Stomach smooth muscle (tissue), 2 donors: ENCODE data around the gene PCDH19.

Experiments used
- H3K27ac ChIP-seq: one replicate; pipeline ENCODE4 v1.7.0; 2013; ENCODE audit warnings: mild to moderate bottlenecking, low read length, inconsistent platforms
- H3K27me3 ChIP-seq, 2 donors: one replicate each; pipeline ENCODE4 v1.7.0; 2013; ENCODE audit warnings: low read length in 2 of 2; ENCODE audit not compliant: insufficient read depth in 2 of 2, control insufficient read depth in 1 of 2
- H3K36me3 ChIP-seq, 2 donors: one replicate each; pipeline ENCODE4 v1.7.0; 2013; ENCODE audit warnings: low read length in 2 of 2; ENCODE audit not compliant: control insufficient read depth in 2 of 2, insufficient read depth in 2 of 2
- H3K4me1 ChIP-seq: one replicate; pipeline ENCODE4 v1.7.0; 2013; ENCODE audit warnings: low read length; ENCODE audit not compliant: control insufficient read depth, insufficient read depth
- H3K4me3 ChIP-seq, 2 donors: one replicate each; pipeline ENCODE4 v1.7.0; 2013; ENCODE audit warnings: low read length in 2 of 2
- H3K9ac ChIP-seq, 2 donors: one replicate each; pipeline ENCODE4 v1.7.0; 2013; ENCODE audit warnings: low read length in 2 of 2, mild to moderate bottlenecking in 1 of 2
- H3K9me3 ChIP-seq, 2 donors: one replicate each; pipeline ENCODE4 v1.7.0; 2013; ENCODE audit warnings: low read length in 2 of 2; ENCODE audit not compliant: control insufficient read depth in 2 of 2
- donor health status: healthy.
- donor health status: Pancreatic carcinoma.

The PCDH19 gene

GRCh38 chrX:100395781-100396180, 14.3 kb downstream of the PCDH19 start:
- no peaks in the 10 kb centered on the region for H3K4me1 ChIP-seq
- no peak overlapping the region for H3K4me3 ChIP-seq
- H3K27ac ChIP-seq, result no peak overlapping the region
- no peaks in the 10 kb centered on the region for H3K9me3 ChIP-seq
- peaks cover 0 to 13% of the 10 kb centered on the region in 2 donors for H3K27me3 ChIP-seq
- no peaks in the 10 kb centered on the region for H3K36me3 ChIP-seq
- no peak overlapping the region for H3K9ac ChIP-seq

- Histone ChIP-seq H3K9ac (no peak overlapping the region), H3K4me3 (no peak overlapping the region), H3K27ac (no peak overlapping the region), H3K27me3 (peaks cover 0 to 10% of the 10 kb centered on the region in 2 donors), H3K36me3 (no peaks in the 10 kb centered on the region), H3K9me3 (no peaks in the 10 kb centered on the region), H3K4me1 (no peaks in the 10 kb centered on the region)
Observed at GRCh38 chrX:100381619-100382018, 28.5 kb downstream of the PCDH19 start.

GRCh38 chrX:100379388-100379986, 30.6 kb downstream of the PCDH19 start:
- Histone ChIP-seq H3K4me1 (no peaks in the 10 kb centered on the region), H3K36me3 (no peaks in the 10 kb centered on the region)

GRCh38 chrX:100377826-100378225, 32.2 kb downstream of the PCDH19 start:
- Histone ChIP-seq H3K4me3 (no peak overlapping the region), H3K27me3 (peaks cover 0 to 10% of the 10 kb centered on the region in 2 donors), H3K9ac (no peak overlapping the region), H3K4me1 (no peaks in the 10 kb centered on the region), H3K27ac (no peak overlapping the region), H3K36me3 (no peaks in the 10 kb centered on the region), H3K9me3 (no peaks in the 10 kb centered on the region)

More at GRCh38 chrX:100379388-100379986, 30.6 kb downstream of the PCDH19 start:
- peaks cover 0 to 10% of the 10 kb centered on the region in 2 donors for H3K27me3 ChIP-seq
- peak overlapping the region in 1 of 2 donors; percentile 9 for H3K4me3 ChIP-seq
- no peak overlapping the region for H3K27ac ChIP-seq
- H3K9me3 ChIP-seq, result no peaks in the 10 kb centered on the region
- no peak overlapping the region for H3K9ac ChIP-seq

- no peak overlapping the region for H3K4me3 ChIP-seq
- H3K9ac ChIP-seq, result no peak overlapping the region
- no peak overlapping the region for H3K27ac ChIP-seq
- H3K9me3 ChIP-seq, result no peaks in the 10 kb centered on the region
- H3K4me1 ChIP-seq, result no peaks in the 10 kb centered on the region
- H3K36me3 ChIP-seq, result no peaks in the 10 kb centered on the region
- peaks cover 0 to 10% of the 10 kb centered on the region in 2 donors for H3K27me3 ChIP-seq
Observed at GRCh38 chrX:100376576-100376975, 33.5 kb downstream of the PCDH19 start.

GRCh38 chrX:100373673-100374072, 36.4 kb downstream of the PCDH19 start:
- Histone ChIP-seq H3K9me3 (no peaks in the 10 kb centered on the region), H3K4me3 (no peak overlapping the region), H3K27me3 (peaks cover 0 to 5% of the 10 kb centered on the region in 2 donors), H3K4me1 (no peaks in the 10 kb centered on the region), H3K9ac (no peak overlapping the region), H3K27ac (no peak overlapping the region), H3K36me3 (no peaks in the 10 kb centered on the region)

- H3K9ac ChIP-seq, result no peak overlapping the region
- no peaks in the 10 kb centered on the region for H3K9me3 ChIP-seq
- H3K4me1 ChIP-seq, result no peaks in the 10 kb centered on the region
- H3K36me3 ChIP-seq, result no peaks in the 10 kb centered on the region
- H3K27me3 ChIP-seq, result peaks cover 0 to 8% of the 10 kb centered on the region in 2 donors
- no peak overlapping the region for H3K27ac ChIP-seq
- no peak overlapping the region for H3K4me3 ChIP-seq
Observed at GRCh38 chrX:100368167-100368566, 41.9 kb downstream of the PCDH19 start.

- Histone ChIP-seq H3K27ac (no peak overlapping the region), H3K9ac (no peak overlapping the region), H3K9me3 (no peaks in the 10 kb centered on the region), H3K4me1 (no peaks in the 10 kb centered on the region), H3K36me3 (no peaks in the 10 kb centered on the region), H3K27me3 (peaks cover 0 to 8% of the 10 kb centered on the region in 2 donors), H3K4me3 (no peak overlapping the region)
Observed at GRCh38 chrX:100363896-100364295, 46.2 kb downstream of the PCDH19 start.

- Histone ChIP-seq H3K27ac (no peak overlapping the region), H3K9ac (no peak overlapping the region), H3K9me3 (no peaks in the 10 kb centered on the region), H3K4me3 (no peak overlapping the region), H3K4me1 (no peaks in the 10 kb centered on the region), H3K36me3 (no peaks in the 10 kb centered on the region), H3K27me3 (peaks cover 0 to under 1% of the 10 kb centered on the region in 2 donors)
Observed at GRCh38 chrX:100358766-100359165, 51.3 kb downstream of the PCDH19 start.

- H3K9ac ChIP-seq, result no peak overlapping the region
- H3K9me3 ChIP-seq, result no peaks in the 10 kb centered on the region
- no peaks in the 10 kb centered on the region for H3K27me3 ChIP-seq
- no peak overlapping the region for H3K4me3 ChIP-seq
- no peaks in the 10 kb centered on the region for H3K36me3 ChIP-seq
- no peaks in the 10 kb centered on the region for H3K4me1 ChIP-seq
- no peak overlapping the region for H3K27ac ChIP-seq
Observed at GRCh38 chrX:100356351-100356896, 53.6 kb downstream of the PCDH19 start.

- Histone ChIP-seq H3K36me3 (no peaks in the 10 kb centered on the region), H3K4me3 (no peak overlapping the region), H3K27ac (no peak overlapping the region), H3K9ac (no peak overlapping the region), H3K4me1 (no peaks in the 10 kb centered on the region), H3K9me3 (no peaks in the 10 kb centered on the region), H3K27me3 (no peaks in the 10 kb centered on the region)
Observed at GRCh38 chrX:100355680-100356079, 54.4 kb downstream of the PCDH19 start.
